Upper lobe of left lung (tissue), 6 donors: ENCODE measurements around the gene NMB. TPM values are rescaled to one million over a fixed set of nuclear protein-coding genes. Genes with fewer than 3 reads are reported as not detected.

Experiments
- ATAC-seq, 2 donors: fragments of 200-7000 bp; cut with Tn5 transposase; one replicate each; pipeline ENCODE4 v1.9.1; 2022; ENCODE audit warnings: mild to moderate bottlenecking in 2 of 2, moderate library complexity in 2 of 2; ENCODE audit not compliant: low FRiP score in 2 of 2
- DNase-seq, 2 donors: peaks; one replicate each; pipeline ENCODE4 v3.0.0-alpha.2; 2019 to 2020
- H3K27ac ChIP-seq, 4 donors: fragments of 200-600 bp; sonication (generic); one replicate each; pipeline ENCODE4 v1.5.1; 2016 to 2019
- H3K27me3 ChIP-seq, 4 donors: fragments of 200-600 bp; sonication (generic); one replicate each; pipeline ENCODE4 v1.5.1; 2017 to 2019
- H3K36me3 ChIP-seq, 4 donors: fragments of 200-600 bp; sonication (generic); one replicate each; pipeline ENCODE4 v1.5.1; 2016 to 2019
- H3K4me1 ChIP-seq, 4 donors: fragments of 200-600 bp; sonication (generic); one replicate each; pipeline ENCODE4 v1.5.1; 2018 to 2019
- H3K4me3 ChIP-seq, 4 donors: fragments of 200-600 bp; sonication (generic); one replicate each; pipeline ENCODE4 v1.5.1; 2017 to 2019; ENCODE audit warnings: mild to moderate bottlenecking in 2 of 4, moderate library complexity in 1 of 4
- H3K9me3 ChIP-seq, 4 donors: fragments of 200-600 bp; sonication (generic); one replicate each; pipeline ENCODE4 v1.5.1; 2018 to 2019
- CTCF ChIP-seq, 6 experiments: fragments of 450-650 bp in 4 of 6; fragments of 200-600 bp in 2 of 6; sonication (generic) in 2 of 6; IDR thresholded peaks; one replicate each; pipeline ENCODE4 v1.5.1; 2016 to 2019; ENCODE audit warnings: antibody characterized with exemption in 6 of 6
- EP300 ChIP-seq, 4 donors: sonication (generic); formaldehyde crosslinking; IDR thresholded peaks; one replicate each; pipeline ENCODE4 v1.5.1; 2017; ENCODE audit warnings: antibody characterized with exemption in 4 of 4, control low read depth in 2 of 4
- POLR2A ChIP-seq, 4 donors: fragments of 450-650 bp; IDR thresholded peaks; one replicate each; pipeline ENCODE4 v1.5.1; 2016 to 2017; ENCODE audit warnings: antibody characterized with exemption in 4 of 4, mild to moderate bottlenecking in 2 of 4
- POLR2AphosphoS5 ChIP-seq, 2 donors: sonication (generic); formaldehyde crosslinking; IDR thresholded peaks; one replicate each; pipeline ENCODE4 v1.5.1; 2017; ENCODE audit warnings: antibody characterized with exemption in 2 of 2
- WGBS, 2 donors: methylation state at CpG; one replicate each; pipeline ENCODE4 v1.1.5; 2017 to 2018; 5-methylcytosine and 5-hydroxymethylcytosine counted together
- total RNA-seq, 6 donors: library from RNA; depleted of rRNA in 4 of 6; stranded (reverse); fragments of >200 nt in 4 of 6; gene quantifications; one replicate each; pipeline versions ENCODE4 v1.1.0 to v1.2.1, GENCODE V29; 2016 to 2021
- donor health status: DM: no; HTN: no; CAD: no; lungs with moderate emphysema.
- donor health status: DM: no; HTN: yes; CAD: no; lungs with severe emphysema.

NMB gene
- total RNA-seq, 6 donors from 2014 or later: 4.7 to 13.1 (median 5.7) TPM; not detected in 1

GRCh38 chr15:84685304-84685703 lies 27.3 kb upstream of the NMB start:
- no peak overlapping the region for H3K4me3 ChIP-seq
- peaks cover 3 to 54% (median 21%) of the 10 kb centered on the region in 4 donors for H3K36me3 ChIP-seq
- no peaks in the 10 kb centered on the region for H3K9me3 ChIP-seq
- DNase-seq (peak in 1 of 2 donors; percentile 54), ATAC-seq (peak; percentile 59 to 95)
- WGBS, 2 donors: 80 to 81% methylated on average over 5 of the region's 5 CpGs
- TF ChIP-seq EP300 (IDR thresholded peaks at IDR 0.05): no peak
- TF ChIP-seq POLR2AphosphoS5 (IDR thresholded peaks at IDR 0.05): no peak
- TF ChIP-seq CTCF (IDR thresholded peaks at IDR 0.05): no peak
- TF ChIP-seq POLR2A (IDR thresholded peaks at IDR 0.05): no peak
- H3K4me1 ChIP-seq: peaks cover 0 to 6% (median 0%) of the 10 kb centered on the region in 4 donors
- H3K27ac ChIP-seq: no peak overlapping the region
- no peaks in the 10 kb centered on the region for H3K27me3 ChIP-seq

- DNase-seq: no peak
- TF ChIP-seq EP300 (IDR thresholded peaks at IDR 0.05) (peak in 1 of 4 donors; percentile 44), POLR2AphosphoS5 (IDR thresholded peaks at IDR 0.05) (no peak)
- Histone ChIP-seq H3K4me1 (peaks cover 0 to 6% (median 0%) of the 10 kb centered on the region in 4 donors), H3K27ac (no peak overlapping the region), H3K27me3 (no peaks in the 10 kb centered on the region), H3K4me3 (no peak overlapping the region), H3K36me3 (peaks cover 0 to 57% (median 22%) of the 10 kb centered on the region in 4 donors), H3K9me3 (no peaks in the 10 kb centered on the region)
- ATAC-seq: peak in 1 of 2 donors; percentile 37
- 33 to 96% methylated on average over 1 of the region's 1 CpG for WGBS, 2 donors
These were observed 26.1 kb upstream of the NMB start for GRCh38 chr15:84684092-84684491.

GRCh38 chr15:84681831-84682230 lies 23.8 kb upstream of the NMB start:
- H3K4me1 ChIP-seq: peaks cover 0 to 6% (median 0%) of the 10 kb centered on the region in 4 donors
- 76 to 82% methylated on average over 3 of the region's 3 CpGs for WGBS, 2 donors
- DNase-seq: no peak
- H3K27ac ChIP-seq: no peak overlapping the region
- TF ChIP-seq EP300 (IDR thresholded peaks at IDR 0.05) (no peak), POLR2AphosphoS5 (IDR thresholded peaks at IDR 0.05) (no peak), CTCF (IDR thresholded peaks at IDR 0.05) (no peak), POLR2A (IDR thresholded peaks at IDR 0.05) (no peak)
- no peaks in the 10 kb centered on the region for H3K27me3 ChIP-seq
- H3K9me3 ChIP-seq: no peaks in the 10 kb centered on the region
- no peak overlapping the region for H3K4me3 ChIP-seq
- H3K36me3 ChIP-seq: peaks cover 0 to 49% (median 21%) of the 10 kb centered on the region in 4 donors
- peak in 1 of 2 donors; percentile 36 for ATAC-seq

- ATAC-seq: peak in 1 of 2 donors; percentile 24
- TF ChIP-seq EP300 (IDR thresholded peaks at IDR 0.05): no peak
- TF ChIP-seq POLR2A (IDR thresholded peaks at IDR 0.05): no peak
- TF ChIP-seq POLR2AphosphoS5 (IDR thresholded peaks at IDR 0.05): no peak
- TF ChIP-seq CTCF (IDR thresholded peaks at IDR 0.05): no peak
- H3K9me3 ChIP-seq: no peaks in the 10 kb centered on the region
- H3K27me3 ChIP-seq: no peaks in the 10 kb centered on the region
- peaks cover 7 to 71% (median 24%) of the 10 kb centered on the region in 4 donors for H3K36me3 ChIP-seq
- DNase-seq: no peak
- H3K27ac ChIP-seq: no peak overlapping the region
- H3K4me1 ChIP-seq: peaks cover 0 to 6% (median 2%) of the 10 kb centered on the region in 4 donors
- H3K4me3 ChIP-seq: no peak overlapping the region
These were observed 13.2 kb upstream of the NMB start for GRCh38 chr15:84671211-84671610.

- Histone ChIP-seq H3K36me3 (peaks cover 7 to 82% (median 25%) of the 10 kb centered on the region in 4 donors), H3K4me3 (no peak overlapping the region), H3K27me3 (no peaks in the 10 kb centered on the region), H3K27ac (no peak overlapping the region), H3K4me1 (peaks cover 0 to 6% (median 2%) of the 10 kb centered on the region in 4 donors), H3K9me3 (no peaks in the 10 kb centered on the region)
- TF ChIP-seq CTCF (IDR thresholded peaks at IDR 0.05) (no peak), POLR2AphosphoS5 (IDR thresholded peaks at IDR 0.05) (no peak), EP300 (IDR thresholded peaks at IDR 0.05) (no peak), POLR2A (IDR thresholded peaks at IDR 0.05) (no peak)
- ATAC-seq (no peak), DNase-seq (no peak)
- WGBS, 2 donors: 87 to 92% methylated on average over 8 of the region's 8 CpGs
These were observed 11.7 kb upstream of the NMB start for GRCh38 chr15:84669726-84670125.
